HG02943 (cell line): ENCODE data around the gene TENM3.

ENCODE experiments used
- ATAC-seq: cut with Tn5 transposase; IDR thresholded peaks from one replicate; pipeline ENCODE4 v1.9.1; 2021; ENCODE audit warnings: mild to moderate bottlenecking, low read depth, moderate library complexity; ENCODE audit not compliant: unreplicated experiment

The TENM3 gene

DNA sequence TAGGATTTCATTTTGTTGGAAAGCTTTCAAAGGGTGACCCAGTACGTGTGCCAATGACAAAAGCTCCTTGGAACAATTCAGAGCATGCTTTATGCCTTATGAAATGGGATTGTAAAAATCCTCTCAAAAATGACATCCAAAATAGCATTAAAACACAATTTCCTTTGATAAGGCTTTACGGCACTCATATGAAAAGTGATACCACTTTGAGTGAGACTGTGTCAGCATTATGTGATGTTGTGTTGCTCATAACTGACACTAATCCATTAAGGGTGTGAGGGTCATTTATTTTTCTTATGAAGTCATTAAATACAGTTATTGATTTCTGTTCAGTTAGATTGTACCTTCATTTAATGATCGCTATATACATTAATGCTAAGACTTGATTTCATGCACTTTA is 250.2 kb downstream of the TENM3 start:
- ATAC-seq = no peak

DNA sequence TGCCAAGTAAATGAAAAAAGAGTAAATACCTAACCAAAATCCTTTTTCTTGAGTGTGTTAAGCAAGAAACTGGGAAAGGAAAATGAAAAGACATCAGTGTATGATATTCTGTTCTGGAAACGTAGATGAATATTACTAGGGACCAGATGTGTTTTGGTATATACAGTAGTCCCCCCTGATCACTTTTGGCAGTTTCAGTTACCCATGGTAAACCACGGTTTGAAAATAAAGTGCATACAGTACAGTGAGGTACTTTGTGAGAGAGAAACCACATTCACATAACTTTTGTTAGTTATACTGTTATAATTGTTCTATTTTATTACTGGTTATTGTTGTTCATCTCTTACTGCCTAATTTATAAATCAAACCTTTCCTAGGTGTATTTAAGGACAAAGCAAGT is 250.9 kb downstream of the TENM3 start:
- ATAC-seq = peak; percentile 46

DNA sequence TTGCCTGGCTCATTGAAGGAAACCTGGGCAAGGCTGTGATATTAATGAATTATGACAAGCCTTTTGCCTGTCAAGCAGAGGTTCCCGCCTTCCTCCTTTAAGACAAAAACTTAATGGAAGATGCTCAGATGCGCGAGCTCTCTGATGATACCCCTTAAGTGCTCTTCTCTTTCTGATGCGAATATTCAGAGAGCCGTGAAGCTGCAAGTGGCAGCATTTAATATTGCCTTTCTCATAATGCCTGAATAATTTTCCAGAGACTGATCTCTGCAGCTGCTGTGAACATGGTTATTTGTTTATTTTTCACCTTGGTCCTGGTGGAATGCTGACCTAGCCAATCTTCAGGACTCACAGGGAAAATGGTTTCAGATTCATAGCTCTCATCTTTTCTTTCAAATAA is 251.8 kb downstream of the TENM3 start:
- ATAC-seq = no peak

DNA sequence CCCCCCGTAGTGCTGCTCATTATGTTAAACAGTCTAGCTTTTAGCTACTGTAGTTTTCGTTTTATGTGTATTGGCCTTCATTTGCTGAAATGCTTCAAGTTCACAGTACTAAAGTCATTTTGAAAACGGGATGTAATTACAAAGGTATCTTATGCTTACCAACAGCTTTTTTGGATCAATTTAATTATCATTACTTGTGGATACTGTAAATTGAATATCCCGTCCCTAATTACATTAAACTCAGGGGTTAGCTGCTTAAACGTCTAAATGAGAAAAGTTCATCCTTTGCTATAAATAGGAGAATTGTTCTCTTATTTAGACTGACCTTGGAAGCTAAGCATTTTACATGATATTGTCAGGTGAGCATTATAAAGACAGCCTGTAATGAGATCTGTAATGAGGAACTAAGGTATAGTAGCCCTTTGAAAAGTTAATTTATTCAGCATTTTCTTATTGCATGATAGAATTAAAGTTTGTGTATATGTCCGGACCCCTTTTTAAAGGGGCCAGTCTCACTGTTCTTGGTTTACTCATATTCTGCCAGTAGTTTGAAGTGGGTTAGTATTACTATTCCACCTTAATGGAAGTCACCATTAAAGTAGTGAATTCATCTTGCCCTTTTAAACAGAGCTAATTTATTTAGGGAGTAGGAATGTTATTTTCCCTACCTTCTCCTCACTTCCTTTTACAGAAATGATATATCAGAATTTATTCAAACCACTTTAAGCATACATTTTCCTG is 252.6 kb downstream of the TENM3 start:
- ATAC-seq = no peak

DNA sequence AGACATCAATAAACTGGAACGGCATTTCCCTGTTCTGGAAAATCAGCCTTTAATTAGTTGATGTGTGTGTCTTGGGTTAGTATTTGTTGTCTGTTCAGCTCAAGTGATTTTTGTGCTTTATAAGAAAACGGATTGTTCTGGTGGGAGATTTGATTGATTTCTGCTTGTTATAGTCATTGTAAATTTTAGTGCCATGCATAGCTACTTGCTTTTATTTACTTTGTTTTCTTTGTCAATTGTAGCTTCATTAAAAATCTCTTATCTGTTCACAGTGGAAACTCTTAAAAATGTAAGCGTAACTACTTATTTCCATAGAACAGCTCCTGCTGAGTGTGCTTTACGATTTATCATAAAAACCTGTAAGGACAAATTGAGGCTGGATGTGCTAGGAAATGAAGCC is 253.2 kb downstream of the TENM3 start:
- ATAC-seq = no peak

DNA sequence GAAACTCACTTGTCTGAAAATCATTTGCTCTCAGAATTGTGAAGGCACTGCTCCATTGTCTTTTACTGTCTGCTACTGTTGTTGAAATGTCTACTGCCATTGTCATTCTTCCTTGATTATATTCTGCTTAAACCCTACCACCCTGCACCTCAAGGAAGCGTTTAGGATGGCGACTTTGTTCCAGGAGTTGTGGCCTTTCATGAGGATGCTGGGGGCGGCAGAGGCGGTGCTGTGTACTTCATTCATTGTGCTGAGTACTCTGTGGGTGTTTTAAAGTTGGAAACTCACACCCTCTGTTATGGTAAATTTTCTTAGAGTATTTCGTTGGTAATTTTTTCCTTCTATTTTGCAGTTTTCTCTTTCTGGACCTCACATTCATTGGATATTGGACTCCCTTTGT is 258.9 kb downstream of the TENM3 start:
- no peak for ATAC-seq

DNA sequence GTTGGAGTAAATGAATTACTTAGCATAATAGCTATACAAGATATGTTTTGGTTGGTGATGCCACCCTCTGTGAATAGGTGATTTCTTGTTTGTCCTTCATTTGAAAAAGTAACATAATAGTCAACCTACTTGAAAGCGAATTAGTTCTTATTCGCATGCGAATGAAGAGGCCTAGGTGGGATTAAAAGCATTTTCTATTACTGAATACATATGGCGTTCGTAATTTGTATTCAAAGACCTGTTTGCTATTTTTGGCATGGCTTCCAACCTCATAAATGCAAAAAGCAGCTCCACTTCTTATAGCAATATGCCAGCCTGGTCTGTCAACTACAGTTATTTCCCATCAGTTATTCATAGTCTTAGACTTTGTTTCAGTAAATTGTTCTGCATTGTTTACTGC is 261.3 kb downstream of the TENM3 start:
- no peak for ATAC-seq

DNA sequence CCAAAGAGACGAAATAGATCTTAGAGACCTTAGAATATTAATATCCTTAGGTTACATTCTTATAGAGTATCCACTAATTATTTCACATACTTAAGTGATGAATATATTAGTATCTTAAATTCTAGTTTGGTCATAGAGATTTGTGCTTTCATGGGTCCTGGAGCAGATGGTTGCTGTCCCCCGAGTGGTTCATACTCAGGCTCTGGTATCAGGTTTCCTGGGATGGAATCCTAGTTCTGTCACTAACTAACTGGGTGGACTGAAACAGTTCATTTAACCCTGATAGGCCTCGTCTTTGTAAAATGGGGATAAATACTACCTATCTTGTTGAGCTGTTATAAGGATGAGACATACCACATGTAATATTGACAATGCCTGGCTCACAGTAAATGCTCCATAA is 264.6 kb downstream of the TENM3 start:
- ATAC-seq = no peak

DNA sequence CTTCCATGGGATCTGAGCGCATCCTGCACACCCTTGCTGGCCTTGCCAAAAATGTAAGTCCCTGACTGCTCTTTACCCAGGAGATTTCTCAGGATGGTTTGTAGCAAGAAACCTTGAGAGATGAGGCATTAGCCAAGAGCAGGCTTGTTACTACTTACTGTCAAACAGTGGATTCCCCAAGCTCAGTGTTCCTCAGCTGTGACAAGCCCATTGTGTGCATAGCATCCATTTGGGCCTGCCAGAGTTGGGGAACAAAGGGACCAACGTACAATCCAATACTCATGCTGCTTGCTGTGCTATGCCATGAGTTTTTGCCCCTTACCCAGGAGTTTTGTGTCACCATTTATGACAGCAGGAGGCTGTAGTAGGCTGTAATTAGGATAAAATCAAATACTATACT is 267.6 kb downstream of the TENM3 start:
- no peak for ATAC-seq

DNA sequence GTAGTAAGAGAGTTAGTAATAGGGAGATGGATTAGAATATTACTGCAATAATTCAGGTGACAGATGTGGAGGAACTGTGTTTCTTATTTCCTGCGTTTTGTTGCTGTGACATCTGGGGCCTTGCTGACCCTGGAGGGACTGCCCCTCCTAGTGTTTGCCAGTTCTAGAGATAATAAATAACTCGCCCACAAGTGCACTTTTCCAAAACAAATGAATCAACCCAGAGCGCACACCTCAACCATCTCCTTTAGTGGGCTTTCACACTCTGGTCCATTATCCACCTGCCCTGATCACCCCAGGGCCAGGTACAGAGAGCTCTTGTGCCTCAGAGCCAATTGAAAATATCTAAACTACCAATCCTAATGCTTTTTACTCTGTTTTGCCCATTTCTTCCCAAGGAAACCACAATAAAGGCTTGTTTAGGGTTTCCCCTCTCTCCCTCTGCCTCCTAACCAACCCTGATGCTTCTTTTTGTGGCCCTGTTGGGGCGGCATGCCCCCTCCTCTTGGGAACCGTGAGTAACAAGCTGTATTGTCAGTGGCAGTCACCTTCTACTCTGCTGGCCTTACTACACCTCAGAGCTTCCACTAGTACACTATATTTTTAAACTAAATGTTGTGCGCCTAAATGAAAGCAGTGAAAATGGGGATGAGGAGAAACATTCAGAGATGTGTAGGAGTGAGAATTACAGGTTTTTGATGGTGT is 270.5 kb downstream of the TENM3 start:
- ATAC-seq = peak; percentile 70

DNA sequence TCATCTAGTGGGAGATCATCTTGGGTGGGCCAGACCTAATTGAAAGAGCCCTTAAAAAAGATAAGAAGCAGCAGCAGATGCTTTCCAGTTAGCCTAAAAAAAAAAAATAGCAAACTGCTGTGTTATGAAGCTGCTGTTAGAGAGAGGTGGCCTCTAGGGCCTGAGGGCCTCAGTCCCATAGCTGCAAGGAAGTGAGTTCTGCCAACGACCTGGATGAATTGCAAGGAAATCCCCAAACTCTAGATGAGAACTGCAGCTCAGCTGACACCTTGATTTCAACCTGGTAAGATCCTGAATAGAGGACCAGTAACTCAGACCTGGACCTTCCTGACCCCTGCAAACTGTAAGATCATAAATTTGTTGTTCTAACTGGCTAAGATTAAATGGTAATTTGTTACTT is 275.2 kb downstream of the TENM3 start:
- ATAC-seq = no peak

DNA sequence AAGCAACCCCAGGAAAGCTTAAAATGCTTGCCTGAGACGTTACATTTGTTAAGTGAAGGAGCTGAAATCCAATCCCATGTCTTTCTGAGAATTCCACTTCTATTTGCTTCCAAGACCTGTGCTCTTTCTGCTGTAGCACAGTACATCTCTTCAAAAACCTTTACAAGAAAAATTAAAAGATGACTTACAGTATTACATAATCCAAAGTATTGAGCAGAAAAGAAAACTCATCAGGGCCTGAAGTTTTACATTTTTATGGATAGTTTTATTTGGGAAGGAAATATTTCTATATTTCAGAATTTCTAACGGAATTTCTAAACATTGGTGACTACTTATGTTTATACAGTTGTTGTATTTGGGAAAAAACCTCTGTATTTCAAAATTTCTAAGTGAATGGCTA is 276.3 kb downstream of the TENM3 start:
- ATAC-seq = no peak

DNA sequence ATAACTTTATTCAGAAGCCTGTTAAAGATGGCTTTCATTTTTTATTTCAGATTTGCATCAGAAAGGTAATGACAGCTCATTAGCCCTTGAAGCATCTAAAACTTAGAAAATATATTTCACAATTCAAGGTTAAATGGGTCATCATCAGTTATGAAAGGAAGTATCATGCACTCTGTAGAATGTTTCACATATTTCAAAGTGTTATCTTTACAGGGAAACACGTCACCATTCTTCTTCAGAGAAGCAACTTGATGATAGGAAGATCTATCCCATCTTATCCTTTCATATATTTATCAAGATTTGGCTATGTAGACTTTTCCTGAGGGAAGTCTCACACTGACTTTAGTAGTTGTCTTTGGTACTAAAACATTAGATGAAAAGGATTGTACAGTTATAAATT is 277.8 kb downstream of the TENM3 start:
- no peak for ATAC-seq

DNA sequence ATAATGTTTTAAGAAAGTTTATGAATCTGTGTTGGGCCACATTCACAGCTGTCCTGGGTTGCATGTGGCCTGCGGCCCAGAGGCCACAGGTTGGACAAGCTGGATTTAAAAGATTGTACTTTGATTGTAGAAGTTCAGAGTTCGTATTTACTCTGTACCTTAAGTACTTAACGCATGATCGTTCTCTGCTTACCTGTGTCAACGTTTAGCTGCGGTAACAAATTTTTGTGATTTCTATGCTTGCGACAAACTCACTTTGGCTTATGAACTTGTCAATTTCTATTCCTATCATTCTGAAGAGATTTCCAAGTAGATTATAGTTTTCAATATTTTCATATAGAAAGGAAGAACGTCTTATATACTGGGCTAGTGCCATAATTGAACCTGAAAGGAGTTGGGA is 285.6 kb downstream of the TENM3 start:
- no peak for ATAC-seq

DNA sequence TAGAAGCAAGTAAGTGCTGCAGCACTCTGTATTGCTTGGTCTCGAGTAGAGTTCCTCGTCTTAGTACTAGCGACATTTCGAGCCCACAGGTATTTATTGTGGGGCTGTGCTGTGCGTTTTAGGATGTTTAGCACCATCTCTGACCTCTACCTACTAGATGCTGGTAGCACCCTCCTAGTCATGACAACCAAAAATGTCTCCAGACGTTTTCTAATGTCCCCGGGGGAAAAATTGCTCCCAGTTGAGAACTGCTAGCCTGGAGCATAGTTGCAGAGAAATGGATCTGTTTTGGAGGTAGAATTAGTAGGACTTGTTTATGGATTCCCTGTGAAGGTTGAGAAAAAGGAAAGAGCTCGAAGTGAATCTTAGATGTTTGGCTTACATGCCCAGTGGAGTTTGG is 287.2 kb downstream of the TENM3 start:
- no peak for ATAC-seq

DNA sequence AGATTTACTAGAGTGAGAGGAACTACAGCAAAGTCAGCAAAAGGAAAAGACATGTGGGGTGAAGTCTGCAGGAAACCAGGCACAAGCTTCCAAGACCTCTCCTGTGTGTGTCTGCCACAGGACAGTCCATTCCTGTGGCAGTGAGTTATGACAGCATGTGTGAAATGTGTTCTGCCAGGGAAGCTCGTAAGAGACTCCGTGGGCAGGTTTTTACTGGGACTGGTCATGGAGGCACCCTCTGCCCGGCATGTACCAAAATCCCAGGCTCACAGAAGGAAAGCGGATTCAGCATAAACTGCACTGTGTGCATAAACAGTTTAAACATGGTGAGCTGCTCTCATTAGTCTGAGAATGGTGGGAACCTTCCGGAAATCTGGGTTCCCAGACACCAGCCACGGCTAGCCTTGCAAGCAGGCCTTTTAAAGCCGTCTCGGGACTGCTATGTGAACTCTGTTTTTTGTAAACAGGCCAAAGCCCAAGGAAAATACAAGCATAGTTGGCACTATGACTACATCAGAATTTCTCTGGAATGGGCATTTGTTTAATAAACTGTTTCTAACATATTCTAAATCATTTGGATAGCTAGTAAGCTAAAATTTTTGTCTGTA is 288.5 kb downstream of the TENM3 start:
- ATAC-seq = no peak

DNA sequence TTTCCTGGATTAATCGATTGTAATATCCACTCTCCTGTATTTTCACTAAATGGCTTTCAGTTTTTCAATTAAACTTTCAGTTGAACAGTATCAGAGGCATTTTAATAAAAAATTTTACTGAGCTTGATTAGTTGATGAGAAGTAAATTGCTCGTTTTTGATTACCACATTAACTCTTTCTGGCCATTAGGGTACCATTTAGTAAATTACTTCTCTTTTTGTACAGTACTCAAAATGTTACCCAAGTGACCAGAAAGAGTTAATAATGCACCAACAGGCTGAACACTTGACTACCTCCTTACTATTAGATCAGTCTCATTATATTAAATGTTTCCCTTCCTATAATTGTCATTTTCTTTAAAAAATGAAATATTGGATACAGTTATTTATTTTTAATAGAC is 289.2 kb downstream of the TENM3 start:
- ATAC-seq = no peak

DNA sequence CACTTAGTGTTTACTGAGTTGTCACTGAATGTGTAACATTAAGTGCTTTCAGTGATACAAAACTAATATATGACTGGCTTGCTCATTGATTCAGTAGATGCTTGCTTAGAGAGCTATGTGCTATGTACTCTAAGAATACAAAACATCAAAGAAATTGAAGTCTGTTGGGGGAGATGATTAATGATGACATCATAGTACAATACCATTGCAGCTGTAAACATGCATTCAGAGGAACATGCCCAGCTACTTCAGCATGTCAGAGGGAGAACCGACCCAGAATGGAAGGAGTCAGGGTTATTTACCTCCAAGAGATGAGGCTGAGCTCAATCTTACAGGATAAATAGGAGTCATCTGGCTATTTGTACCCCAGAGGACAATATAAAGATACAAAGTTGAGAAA is 290.8 kb downstream of the TENM3 start:
- no peak for ATAC-seq

DNA sequence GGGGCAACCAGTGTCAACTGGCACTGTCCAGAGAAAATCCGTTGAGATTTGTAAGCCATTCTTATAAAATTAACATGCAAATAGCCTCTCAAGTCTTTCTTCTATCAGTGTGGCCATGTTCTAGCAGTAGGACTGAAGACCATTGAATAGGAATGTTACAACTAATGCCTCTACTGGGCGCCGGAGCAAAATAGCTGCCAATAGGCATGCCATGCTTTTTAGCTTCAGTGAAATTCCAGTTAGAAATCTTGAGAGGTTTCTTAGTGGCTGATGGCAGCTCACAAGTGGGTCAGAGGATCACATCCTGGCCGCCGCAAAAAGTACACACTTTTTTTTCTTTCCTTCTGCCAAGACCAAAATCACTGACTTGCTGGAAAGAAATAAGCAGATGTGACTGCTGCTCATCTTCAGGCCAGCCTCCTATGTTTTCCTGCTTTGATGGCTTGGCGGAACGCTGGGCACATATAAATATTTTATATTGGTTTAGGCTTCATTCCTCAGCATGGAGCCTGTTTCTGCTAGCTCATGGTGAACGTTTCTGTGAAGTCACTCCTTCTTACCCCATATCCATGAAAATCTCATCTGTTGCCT is 293.1 kb downstream of the TENM3 start:
- ATAC-seq = no peak

DNA sequence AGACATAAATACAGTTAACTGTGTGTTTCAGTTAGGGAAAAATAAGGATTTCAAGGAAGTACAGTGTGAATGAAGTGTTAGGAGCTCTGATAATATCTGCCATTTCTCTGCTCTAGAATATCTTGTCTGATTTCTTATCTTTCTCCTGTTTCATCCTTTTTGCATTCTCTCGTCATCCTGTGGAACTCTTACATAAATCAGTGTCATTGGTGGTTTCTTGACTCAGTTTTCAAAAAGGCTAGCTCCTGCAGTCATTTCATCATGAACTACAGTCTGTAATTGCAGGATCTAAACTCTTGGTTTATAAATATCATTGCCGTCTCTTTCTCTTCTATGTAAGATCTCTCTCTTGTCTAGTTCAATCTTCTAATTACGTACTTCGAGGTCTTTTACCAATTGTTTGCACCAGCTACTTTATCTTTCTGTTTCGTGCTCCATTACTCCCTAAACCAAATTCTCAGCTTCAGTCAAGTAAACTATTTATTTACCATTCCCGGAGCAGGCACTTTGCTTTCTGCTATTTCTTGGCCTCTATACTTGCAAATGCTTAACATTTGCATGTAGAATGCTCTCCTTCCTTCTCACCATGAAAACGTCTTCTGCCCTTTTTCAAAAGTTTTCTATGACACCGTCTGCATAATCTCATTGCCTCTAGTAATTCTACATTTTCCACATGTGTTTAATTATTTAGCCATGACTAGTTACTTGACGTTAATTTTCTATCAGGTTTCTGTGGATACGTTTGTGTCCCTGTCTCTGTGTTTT is 294.0 kb downstream of the TENM3 start:
- ATAC-seq = no peak

DNA sequence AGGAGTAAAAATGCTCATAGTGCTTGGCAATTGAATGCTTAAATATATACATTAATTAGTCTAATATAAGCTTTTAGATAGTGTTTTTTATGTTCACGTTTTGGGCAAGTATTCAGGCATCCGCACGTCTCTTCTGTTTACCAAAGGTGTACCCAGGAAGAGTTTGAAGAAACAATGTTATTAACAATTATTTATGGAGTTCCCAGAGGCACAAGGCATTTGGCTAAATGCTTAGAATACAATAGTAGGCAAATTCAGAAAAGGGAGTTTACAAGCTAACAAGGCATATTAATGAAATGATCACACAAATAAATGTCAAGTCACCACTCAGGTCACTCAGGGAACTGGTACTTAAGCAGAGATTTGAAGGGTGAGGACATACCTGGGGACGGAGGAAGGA is 294.8 kb downstream of the TENM3 start:
- no peak for ATAC-seq
